ENCODE measurements around the gene MGST2.
A peak's percentile ranks its signal among the peaks of the same experiment; 100 is the strongest.

Gene MGST2

GRCh38 chr4:139732991-139733570, 67.5 kb downstream of the MGST2 start:
- no peak for TF ChIP-seq CTCF (IDR thresholded peaks at IDR 0.05; ENCODE audit: low read depth, low read length)
- no peak overlapping the region for H3K4me3 ChIP-seq (ENCODE audit: low read depth, low read length)

- peak overlapping the region; percentile 59 for H3K4me3 ChIP-seq (ENCODE audit: low read depth, low read length)
- TF ChIP-seq CTCF (IDR thresholded peaks at IDR 0.05; ENCODE audit: low read depth, low read length): no peak
These were observed 68.7 kb downstream of the MGST2 start for GRCh38 chr4:139734201-139734874.

DNA sequence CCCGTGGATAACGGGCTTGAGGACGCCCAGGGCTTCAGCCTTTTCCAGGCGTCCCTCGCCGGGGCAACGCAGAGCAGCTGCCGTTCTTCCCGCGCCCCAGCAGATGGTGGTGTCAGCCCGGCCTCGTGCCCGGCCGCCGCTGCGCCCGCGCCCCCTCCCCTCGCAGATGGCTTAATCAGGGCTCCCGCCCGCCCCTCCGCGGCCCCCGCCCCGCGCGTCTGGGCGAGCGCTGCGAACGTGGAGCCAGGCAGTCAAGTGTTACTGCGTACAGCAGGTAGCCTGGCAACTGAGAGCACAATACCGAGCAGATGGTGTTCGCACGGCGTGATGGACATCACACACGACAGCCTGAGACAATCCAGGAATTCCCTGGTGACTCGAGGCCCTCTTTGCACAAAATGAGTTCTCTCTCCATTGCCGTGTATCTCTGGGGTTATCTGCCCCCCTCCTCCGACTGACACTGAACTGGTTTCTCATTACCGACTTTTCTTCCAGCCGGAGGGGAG, 69.3 kb downstream of the MGST2 start:
- peak; percentile 75 for TF ChIP-seq CTCF (IDR thresholded peaks at IDR 0.05; ENCODE audit: low read depth, low read length)
- peak overlapping the region; percentile 59 for H3K4me3 ChIP-seq (ENCODE audit: low read depth, low read length)

DNA sequence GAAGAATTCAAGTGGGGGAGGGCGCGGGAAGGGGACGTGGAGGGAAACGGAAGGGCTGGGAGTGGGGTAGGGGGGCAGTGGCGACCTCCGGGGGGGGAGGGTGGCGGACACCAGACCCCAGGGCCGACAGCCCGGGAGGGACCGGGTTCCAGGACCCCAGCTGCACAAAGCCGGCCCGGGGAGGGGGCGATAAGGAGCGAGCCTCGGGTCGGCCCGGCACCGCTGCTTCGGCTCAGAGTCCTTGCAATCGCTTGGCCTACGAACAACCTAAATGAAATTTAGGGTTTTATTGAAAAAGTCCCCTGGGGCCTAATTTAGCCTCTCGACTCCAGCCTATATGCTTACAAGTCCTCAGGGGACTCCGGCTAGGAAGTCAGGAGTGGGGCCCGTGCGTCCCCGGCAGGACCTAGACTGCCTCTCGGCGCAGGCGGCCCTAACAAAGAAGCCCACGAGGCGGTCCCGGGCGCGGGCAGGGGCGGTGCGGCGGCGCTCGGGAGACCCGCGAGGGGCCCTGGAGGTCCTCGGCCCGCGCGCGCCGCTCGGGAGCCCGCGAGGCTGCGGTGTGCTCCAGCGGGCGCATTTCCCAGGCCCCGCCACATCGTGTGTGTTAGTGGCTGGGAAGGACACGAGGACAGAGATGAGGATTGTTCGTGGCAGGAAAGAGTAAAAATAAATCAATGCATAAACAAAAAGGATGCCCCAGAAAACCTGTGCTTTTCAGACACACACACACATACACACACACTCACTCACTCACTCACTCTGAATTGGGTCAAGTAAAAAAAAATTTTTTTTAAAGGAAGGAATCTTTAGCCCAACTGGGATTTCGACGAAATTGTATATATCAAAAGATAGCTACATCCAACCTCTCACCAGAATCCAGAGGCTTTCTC, 70.0 kb downstream of the MGST2 start:
- no peak for TF ChIP-seq CTCF (IDR thresholded peaks at IDR 0.05; ENCODE audit: low read depth, low read length)
- peak overlapping the region; percentile 59 for H3K4me3 ChIP-seq (ENCODE audit: low read depth, low read length)

DNA sequence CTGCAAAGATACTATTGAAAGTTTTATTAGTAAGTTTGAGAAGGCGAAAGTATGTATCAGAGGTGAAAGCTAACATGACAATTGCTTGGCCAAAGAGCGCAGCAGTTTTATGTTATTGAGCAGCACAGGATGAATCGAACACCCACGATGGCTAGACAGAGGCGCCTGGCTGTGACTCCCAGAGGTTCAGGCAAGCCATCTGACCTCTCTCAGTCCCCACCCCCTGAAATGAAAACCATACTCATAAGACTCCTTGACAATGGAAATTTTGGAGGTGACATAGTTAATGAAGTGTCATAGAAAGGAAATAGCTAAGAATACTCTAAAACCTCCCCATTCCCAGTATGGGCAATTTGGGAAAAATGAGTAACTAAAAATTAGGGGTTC, 70.6 kb downstream of the MGST2 start:
- TF ChIP-seq CTCF (IDR thresholded peaks at IDR 0.05; ENCODE audit: low read depth, low read length): no peak
- no peak overlapping the region for H3K4me3 ChIP-seq (ENCODE audit: low read depth, low read length)

- TF ChIP-seq CTCF (IDR thresholded peaks at IDR 0.05; ENCODE audit: low read depth, low read length): no peak
- H3K4me3 ChIP-seq (ENCODE audit: low read depth, low read length): no peak overlapping the region
These were observed 71.0 kb downstream of the MGST2 start for GRCh38 chr4:139736661-139737060.
